Subcutaneous abdominal adipose tissue (tissue), 5 donors: ENCODE measurements around the gene SCD.

Source experiments
- H3K27ac ChIP-seq: one replicate; pipeline ENCODE4 v1.7.0; 2013; ENCODE audit warnings: low read depth, mild to moderate bottlenecking, inconsistent platforms, low read length, moderate library complexity
- H3K27me3 ChIP-seq, 5 donors: one replicate each; pipeline ENCODE4 v1.7.0; 2013; ENCODE audit warnings: low read length in 5 of 5, inconsistent platforms in 1 of 5; ENCODE audit not compliant: control insufficient read depth in 5 of 5, insufficient read depth in 4 of 5
- H3K36me3 ChIP-seq, 5 donors: one replicate each; pipeline ENCODE4 v1.7.0; 2013; ENCODE audit warnings: low read length in 5 of 5; ENCODE audit not compliant: control insufficient read depth in 5 of 5, insufficient read depth in 5 of 5
- H3K4me1 ChIP-seq, 5 donors: one replicate each; pipeline ENCODE4 v1.7.0; 2013; ENCODE audit warnings: low read length in 5 of 5, mild to moderate bottlenecking in 3 of 5, moderate library complexity in 1 of 5; ENCODE audit not compliant: control insufficient read depth in 5 of 5, insufficient read depth in 5 of 5
- H3K4me3 ChIP-seq, 5 donors: one replicate each; pipeline ENCODE4 v1.7.0; 2013; ENCODE audit warnings: low read length in 5 of 5, low read depth in 1 of 5
- H3K9ac ChIP-seq, 5 donors: one replicate each; pipeline ENCODE4 v1.7.0; 2013; ENCODE audit warnings: low read length in 5 of 5, mild to moderate bottlenecking in 4 of 5, moderate library complexity in 3 of 5
- H3K9me3 ChIP-seq, 5 donors: one replicate each; pipeline ENCODE4 v1.7.0; 2013; ENCODE audit warnings: low read length in 5 of 5; ENCODE audit not compliant: control insufficient read depth in 5 of 5
- donor health status: healthy.
- donor health status: healthy.
- donor health status: healthy.
- donor health status: healthy.
- donor health status: healthy.

Gene SCD

GRCh38 chr10:100391163-100392002 is 44.4 kb downstream of the SCD start:
- H3K4me1 ChIP-seq: no peaks in the 10 kb centered on the region
- H3K27ac ChIP-seq: no peak overlapping the region
- no peak overlapping the region for H3K4me3 ChIP-seq
- H3K9ac ChIP-seq: no peak overlapping the region
- H3K27me3 ChIP-seq: no peaks in the 10 kb centered on the region
- H3K36me3 ChIP-seq: no peaks in the 10 kb centered on the region
- H3K9me3 ChIP-seq: no peaks in the 10 kb centered on the region

- Histone ChIP-seq H3K36me3 (no peaks in the 10 kb centered on the region), H3K4me3 (no peak overlapping the region), H3K4me1 (no peaks in the 10 kb centered on the region), H3K27me3 (no peaks in the 10 kb centered on the region), H3K9me3 (no peaks in the 10 kb centered on the region), H3K9ac (no peak overlapping the region), H3K27ac (no peak overlapping the region)
These were observed 45.6 kb downstream of the SCD start for GRCh38 chr10:100392686-100393003.

DNA sequence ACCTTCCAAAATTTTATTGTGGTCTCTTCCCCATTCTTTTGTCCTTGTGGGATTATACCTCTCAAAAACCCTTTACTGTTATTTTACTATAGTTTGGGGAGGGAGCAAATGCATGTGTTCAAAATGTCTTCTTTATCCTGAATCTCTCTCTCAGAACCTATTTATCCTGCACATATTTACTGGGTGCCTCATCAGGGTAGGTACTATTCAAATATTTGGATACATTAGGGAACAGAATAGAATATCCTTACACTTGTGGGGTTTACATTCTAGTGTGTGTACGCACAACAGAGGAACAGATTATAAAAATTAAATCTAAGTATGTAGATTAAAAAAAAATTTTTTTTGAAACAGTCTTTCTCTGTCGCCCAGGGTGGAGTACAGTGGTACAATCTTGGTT is 48.6 kb downstream of the SCD start:
- H3K9ac ChIP-seq: no peak overlapping the region
- H3K36me3 ChIP-seq: no peaks in the 10 kb centered on the region
- no peaks in the 10 kb centered on the region for H3K27me3 ChIP-seq
- H3K9me3 ChIP-seq: no peaks in the 10 kb centered on the region
- no peak overlapping the region for H3K27ac ChIP-seq
- H3K4me3 ChIP-seq: no peak overlapping the region
- no peaks in the 10 kb centered on the region for H3K4me1 ChIP-seq

DNA sequence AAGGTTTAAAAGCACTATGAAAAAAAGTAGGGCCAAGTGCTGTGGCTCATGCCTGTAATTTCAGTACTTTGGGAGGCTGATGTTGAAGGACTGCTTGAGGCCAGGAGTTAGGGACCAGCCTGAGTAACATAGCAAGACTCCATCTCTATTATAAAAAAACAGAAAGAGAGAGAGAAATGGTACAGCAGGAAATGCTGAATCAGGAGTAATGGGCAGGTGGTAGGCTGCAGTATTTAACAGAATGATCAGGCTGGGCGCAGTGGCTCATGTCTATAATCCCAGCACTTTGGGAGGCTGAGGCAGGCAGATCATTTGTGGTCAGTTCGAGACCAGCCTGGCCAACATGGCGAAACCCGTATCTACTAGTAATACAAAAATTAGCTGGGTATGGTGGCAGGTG is 49.6 kb downstream of the SCD start:
- Histone ChIP-seq H3K36me3 (no peaks in the 10 kb centered on the region), H3K4me3 (no peak overlapping the region), H3K27me3 (no peaks in the 10 kb centered on the region), H3K27ac (no peak overlapping the region), H3K9ac (no peak overlapping the region), H3K4me1 (no peaks in the 10 kb centered on the region), H3K9me3 (no peaks in the 10 kb centered on the region)

- Histone ChIP-seq H3K4me1 (peaks cover 0 to 6% (median 0%) of the 10 kb centered on the region in 5 donors), H3K27ac (no peak overlapping the region), H3K36me3 (no peaks in the 10 kb centered on the region), H3K4me3 (no peak overlapping the region), H3K9me3 (no peaks in the 10 kb centered on the region), H3K9ac (no peak overlapping the region), H3K27me3 (no peaks in the 10 kb centered on the region)
These were observed 54.7 kb downstream of the SCD start for GRCh38 chr10:100401631-100402328.

GRCh38 chr10:100403734-100404133 is 56.7 kb downstream of the SCD start:
- Histone ChIP-seq H3K27ac (no peak overlapping the region), H3K9me3 (no peaks in the 10 kb centered on the region), H3K9ac (no peak overlapping the region), H3K27me3 (no peaks in the 10 kb centered on the region), H3K4me3 (no peak overlapping the region), H3K4me1 (peaks cover 0 to 6% (median 0%) of the 10 kb centered on the region in 5 donors), H3K36me3 (no peaks in the 10 kb centered on the region)

GRCh38 chr10:100413173-100413572 is 66.1 kb downstream of the SCD start:
- H3K27me3 ChIP-seq: no peaks in the 10 kb centered on the region
- no peak overlapping the region for H3K4me3 ChIP-seq
- no peak overlapping the region for H3K27ac ChIP-seq
- no peak overlapping the region for H3K9ac ChIP-seq
- H3K9me3 ChIP-seq: no peaks in the 10 kb centered on the region
- H3K36me3 ChIP-seq: no peaks in the 10 kb centered on the region
- H3K4me1 ChIP-seq: no peaks in the 10 kb centered on the region
